T-helper 17 cell (primary cell): Measurements from ENCODE around the gene UBR1. TPM values are rescaled to one million over a fixed set of nuclear protein-coding genes. Genes with fewer than 3 reads are reported as not detected.

Experiments
- total RNA-seq, 4 donors: library from RNA in 2 of 4; stranded (reverse) in 2 of 4; gene quantifications; one replicate each; pipeline ENCODE4 v1.2.3 and lab custom pipeline; 2022 to 2026

UBR1 gene
- total RNA-seq, 2 donors from 2014 or later = 42.4 to 56.7 TPM

Other genes starting within 250 kb of the UBR1 start
- 10 to 100 TPM; 15.1 to 20.0 TPM for gene TTBK2, start 185.3 kb downstream of the UBR1 start, total RNA-seq
- 10 to 100 TPM; 22.9 to 26.7 TPM for gene TMEM62, start 27.5 kb upstream of the UBR1 start, total RNA-seq
- gene CCNDBP1, start 79.4 kb upstream of the UBR1 start, total RNA-seq = 10 to 100 TPM; 73.5 to 93.6 TPM
- not detected for gene EPB42, start 115.0 kb upstream of the UBR1 start, total RNA-seq
- gene TGM5, start 160.9 kb upstream of the UBR1 start, total RNA-seq = not detected
- not detected for gene TGM7, start 196.2 kb upstream of the UBR1 start, total RNA-seq
- 1 to 10 TPM; 9.0 to 9.4 TPM for gene LCMT2, start 224.5 kb upstream of the UBR1 start, total RNA-seq